Ishikawa (cell line): ENCODE measurements around the gene RIOK1.
A peak's percentile ranks its signal among the peaks of the same experiment; 100 is the strongest.

ENCODE experiments used
- CEBPB ChIP-seq: IDR thresholded peaks from 2 replicates; pipeline ENCODE4 v1.6.1; 2012
- CREB1 ChIP-seq: IDR thresholded peaks from 2 replicates; pipeline ENCODE4 v1.6.1; 2012; ENCODE audit warnings: low read depth
- EGR1 ChIP-seq: IDR thresholded peaks from 2 replicates; pipeline ENCODE4 v1.6.1; 2012
- EP300 ChIP-seq: IDR thresholded peaks from 2 replicates; pipeline ENCODE4 v1.6.1; 2012; ENCODE audit warnings: borderline replicate concordance
- FOXM1 ChIP-seq: IDR thresholded peaks from 2 replicates; pipeline ENCODE4 v1.6.1; 2012; ENCODE audit warnings: low read depth, borderline replicate concordance
- NFIC ChIP-seq: IDR thresholded peaks from 2 replicates; pipeline ENCODE4 v1.6.1; 2012
- RAD21 ChIP-seq: IDR thresholded peaks from 2 replicates; pipeline ENCODE4 v1.6.1; 2012; ENCODE audit warnings: low read depth
- TAF1 ChIP-seq: IDR thresholded peaks from 2 replicates; pipeline ENCODE4 v1.6.1; 2012; ENCODE audit warnings: low read depth, mild to moderate bottlenecking
- TCF12 ChIP-seq: IDR thresholded peaks from 2 replicates; pipeline ENCODE4 v1.6.1; 2012; ENCODE audit warnings: low read depth
- TEAD4 ChIP-seq: IDR thresholded peaks from 2 replicates; pipeline ENCODE4 v1.6.1; 2012
- YY1 ChIP-seq: IDR thresholded peaks from 2 replicates; pipeline ENCODE4 v1.6.1; 2012; ENCODE audit warnings: low read depth
- ZBTB7A ChIP-seq: IDR thresholded peaks from 2 replicates; pipeline ENCODE4 v1.6.1; 2012; ENCODE audit warnings: low read depth
- TF ChIP-seq, protein P1 (sequence below): IDR thresholded peaks from 2 replicates; pipeline ENCODE4 v1.6.1; 2012
- TF ChIP-seq, protein P2 (sequence below): IDR thresholded peaks from 2 replicates; pipeline ENCODE4 v1.6.1; 2012; ENCODE audit warnings: low read depth, mild to moderate bottlenecking
- TF ChIP-seq, protein P3 (sequence below): IDR thresholded peaks from 2 replicates; pipeline ENCODE4 v1.6.1; 2012

RIOK1 gene

DNA sequence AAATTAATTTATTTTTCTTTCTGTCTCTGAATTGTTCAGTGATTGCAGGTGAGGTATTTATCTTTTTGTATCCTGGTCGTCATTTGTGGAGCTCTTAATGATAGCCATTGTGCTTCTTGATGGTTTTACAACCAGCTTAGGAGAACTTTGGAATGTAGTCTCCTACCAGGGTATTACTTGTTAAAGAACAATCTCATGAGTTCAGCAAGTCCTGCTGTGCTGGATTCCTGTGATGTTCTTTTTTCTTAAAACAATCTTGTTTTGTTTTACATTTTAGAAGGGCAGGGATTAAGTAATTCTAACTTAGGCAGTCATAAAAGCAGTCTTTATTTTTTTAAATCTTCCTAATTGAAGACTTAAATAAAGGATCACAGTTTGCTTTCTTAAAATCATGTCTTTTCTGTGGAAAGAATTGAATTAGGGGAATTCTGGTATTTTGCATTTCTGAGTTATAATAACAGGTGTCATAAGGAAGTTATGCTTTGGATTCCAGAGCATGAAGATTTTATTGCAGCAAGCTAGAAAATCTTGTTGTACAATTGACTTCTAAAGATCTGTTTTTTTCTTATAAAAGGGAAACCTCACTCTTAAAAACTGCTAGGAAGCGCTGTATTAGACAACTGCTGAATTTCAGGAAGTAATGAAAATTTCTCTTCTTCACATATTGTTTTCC is 23.7 kb downstream of the RIOK1 start:
- TF ChIP-seq TCF12 (no peak), EP300 (0 out of 2 replicates have a peak, but pooled peaks have one; percentile 20), YY1 (no peak), TAF1 (no peak), CEBPB (no peak), TEAD4 (peak; percentile 26; the same call in 1 of the 2 replicates), EGR1 (no peak), RAD21 (no peak)
- TF ChIP-seq, protein P1, sequence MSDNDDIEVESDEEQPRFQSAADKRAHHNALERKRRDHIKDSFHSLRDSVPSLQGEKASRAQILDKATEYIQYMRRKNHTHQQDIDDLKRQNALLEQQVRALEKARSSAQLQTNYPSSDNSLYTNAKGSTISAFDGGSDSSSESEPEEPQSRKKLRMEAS = no peak

DNA sequence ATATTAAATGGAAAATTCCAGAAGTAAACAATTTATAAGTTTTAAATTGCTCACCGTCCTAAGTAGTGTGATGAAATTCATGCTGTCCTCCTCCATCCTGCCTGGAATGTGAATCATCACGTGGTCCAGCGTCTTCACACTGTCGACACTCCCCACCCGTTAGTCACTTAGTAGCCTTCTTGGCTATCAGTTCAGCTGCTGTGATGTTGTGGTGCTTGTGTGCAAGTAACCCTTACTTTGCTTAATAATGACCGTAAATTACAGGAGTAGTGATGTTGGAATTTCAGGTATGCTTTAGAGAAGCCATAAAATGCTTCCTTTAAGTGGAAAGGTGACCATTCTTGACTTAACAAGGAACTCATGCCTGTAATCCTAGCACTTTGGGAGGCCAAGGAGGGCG is 25.2 kb downstream of the RIOK1 start:
- no peak for TF ChIP-seq ZBTB7A
- TF ChIP-seq EGR1 = no peak
- no peak for TF ChIP-seq TAF1
- no peak for TF ChIP-seq CREB1
- TF ChIP-seq FOXM1 = no peak
- TF ChIP-seq, protein P2, sequence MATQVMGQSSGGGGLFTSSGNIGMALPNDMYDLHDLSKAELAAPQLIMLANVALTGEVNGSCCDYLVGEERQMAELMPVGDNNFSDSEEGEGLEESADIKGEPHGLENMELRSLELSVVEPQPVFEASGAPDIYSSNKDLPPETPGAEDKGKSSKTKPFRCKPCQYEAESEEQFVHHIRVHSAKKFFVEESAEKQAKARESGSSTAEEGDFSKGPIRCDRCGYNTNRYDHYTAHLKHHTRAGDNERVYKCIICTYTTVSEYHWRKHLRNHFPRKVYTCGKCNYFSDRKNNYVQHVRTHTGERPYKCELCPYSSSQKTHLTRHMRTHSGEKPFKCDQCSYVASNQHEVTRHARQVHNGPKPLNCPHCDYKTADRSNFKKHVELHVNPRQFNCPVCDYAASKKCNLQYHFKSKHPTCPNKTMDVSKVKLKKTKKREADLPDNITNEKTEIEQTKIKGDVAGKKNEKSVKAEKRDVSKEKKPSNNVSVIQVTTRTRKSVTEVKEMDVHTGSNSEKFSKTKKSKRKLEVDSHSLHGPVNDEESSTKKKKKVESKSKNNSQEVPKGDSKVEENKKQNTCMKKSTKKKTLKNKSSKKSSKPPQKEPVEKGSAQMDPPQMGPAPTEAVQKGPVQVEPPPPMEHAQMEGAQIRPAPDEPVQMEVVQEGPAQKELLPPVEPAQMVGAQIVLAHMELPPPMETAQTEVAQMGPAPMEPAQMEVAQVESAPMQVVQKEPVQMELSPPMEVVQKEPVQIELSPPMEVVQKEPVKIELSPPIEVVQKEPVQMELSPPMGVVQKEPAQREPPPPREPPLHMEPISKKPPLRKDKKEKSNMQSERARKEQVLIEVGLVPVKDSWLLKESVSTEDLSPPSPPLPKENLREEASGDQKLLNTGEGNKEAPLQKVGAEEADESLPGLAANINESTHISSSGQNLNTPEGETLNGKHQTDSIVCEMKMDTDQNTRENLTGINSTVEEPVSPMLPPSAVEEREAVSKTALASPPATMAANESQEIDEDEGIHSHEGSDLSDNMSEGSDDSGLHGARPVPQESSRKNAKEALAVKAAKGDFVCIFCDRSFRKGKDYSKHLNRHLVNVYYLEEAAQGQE = no peak
- TF ChIP-seq YY1 = no peak
- TF ChIP-seq, protein P3, sequence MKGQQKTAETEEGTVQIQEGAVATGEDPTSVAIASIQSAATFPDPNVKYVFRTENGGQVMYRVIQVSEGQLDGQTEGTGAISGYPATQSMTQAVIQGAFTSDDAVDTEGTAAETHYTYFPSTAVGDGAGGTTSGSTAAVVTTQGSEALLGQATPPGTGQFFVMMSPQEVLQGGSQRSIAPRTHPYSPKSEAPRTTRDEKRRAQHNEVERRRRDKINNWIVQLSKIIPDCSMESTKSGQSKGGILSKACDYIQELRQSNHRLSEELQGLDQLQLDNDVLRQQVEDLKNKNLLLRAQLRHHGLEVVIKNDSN = peak; percentile 86
- TF ChIP-seq, protein P1 = peak; percentile 65
- peak; percentile 60; the same call in 1 of the 2 replicates for TF ChIP-seq EP300
- no peak for TF ChIP-seq RAD21
- TF ChIP-seq CEBPB = no peak
- TF ChIP-seq NFIC = no peak
- no peak for TF ChIP-seq TCF12
- peak; percentile 93 for TF ChIP-seq TEAD4

DNA sequence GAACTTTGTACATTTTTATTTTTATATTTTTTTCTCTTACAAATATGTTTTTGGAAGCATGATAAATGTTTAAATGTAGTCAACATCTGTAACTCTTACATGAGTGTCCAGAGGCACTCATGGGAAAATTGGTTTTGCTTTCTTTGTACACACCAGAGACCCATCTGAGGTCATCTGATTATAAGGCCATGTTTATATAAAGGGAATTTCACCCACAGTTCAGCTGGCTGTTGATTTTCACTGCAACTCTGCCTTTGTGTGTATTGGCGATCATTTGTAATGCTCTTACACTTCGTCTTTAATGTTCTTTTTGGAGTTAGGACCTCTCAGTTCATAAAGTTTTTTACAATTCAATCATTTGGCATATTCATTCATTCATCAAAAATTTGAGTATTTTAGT is 28.1 kb downstream of the RIOK1 start:
- no peak for TF ChIP-seq TCF12
- no peak for TF ChIP-seq ZBTB7A
- TF ChIP-seq FOXM1 = no peak
- TF ChIP-seq EP300 = no peak

DNA sequence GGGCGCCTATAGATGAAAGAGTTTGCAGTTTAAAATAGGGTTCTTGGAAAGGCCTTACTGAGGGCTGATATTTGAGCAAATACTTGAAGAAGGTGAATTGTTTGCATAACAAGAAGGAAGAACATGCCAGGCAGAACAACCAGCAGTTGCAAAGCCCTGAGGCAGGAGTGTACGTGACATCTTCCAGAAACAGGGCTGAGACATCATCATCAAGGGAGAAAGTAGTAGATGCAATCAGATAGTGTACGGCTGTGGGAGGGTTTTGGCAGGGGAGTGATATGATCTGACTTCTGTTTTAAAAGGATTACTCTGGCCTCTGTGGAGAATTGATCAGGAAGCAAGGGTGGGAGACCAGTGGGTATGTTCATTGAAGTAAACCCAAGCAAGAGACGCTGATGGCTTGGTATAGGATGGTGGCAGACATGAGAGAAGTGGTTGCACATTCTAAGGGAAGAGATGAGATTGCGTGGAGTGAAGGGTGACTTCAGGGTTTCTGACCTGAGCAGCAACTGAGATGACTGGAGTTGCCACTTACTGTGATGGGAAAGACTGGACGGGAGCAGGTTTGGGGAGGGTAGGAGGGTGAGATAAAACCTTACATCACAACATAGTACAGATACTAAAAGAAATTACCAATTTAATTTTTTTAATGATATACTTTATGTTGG is 28.8 kb downstream of the RIOK1 start:
- TF ChIP-seq CREB1 (no peak), YY1 (no peak), TAF1 (no peak), EP300 (no peak), CEBPB (no peak), EGR1 (no peak), TCF12 (no peak), TEAD4 (no peak), RAD21 (no peak), FOXM1 (no peak), ZBTB7A (no peak), NFIC (no peak)
- TF ChIP-seq, protein P2 = no peak
- TF ChIP-seq, protein P3 = no peak
- TF ChIP-seq, protein P1 = no peak

DNA sequence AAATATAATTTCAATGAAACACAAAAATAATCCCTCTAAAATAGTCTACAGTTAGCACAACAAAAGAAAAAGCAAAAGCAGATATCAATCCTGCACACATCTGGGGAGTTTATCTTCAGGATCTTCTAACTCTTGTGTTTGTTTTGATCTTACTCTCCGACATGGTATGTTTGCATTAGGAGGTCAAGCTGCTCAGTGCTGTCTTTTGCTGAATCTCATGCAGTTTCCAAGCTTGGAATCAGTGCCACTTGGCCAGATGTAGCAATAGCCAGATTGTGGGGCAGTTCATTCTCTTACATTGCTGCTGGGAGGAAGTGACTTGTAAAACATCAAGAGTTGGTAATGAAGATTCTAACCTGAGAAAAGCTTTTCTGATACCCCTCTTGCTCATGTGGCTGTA is 29.5 kb downstream of the RIOK1 start:
- TF ChIP-seq ZBTB7A (no peak), CREB1 (no peak), EP300 (no peak), FOXM1 (no peak), RAD21 (no peak), EGR1 (no peak), YY1 (no peak), CEBPB (no peak), TAF1 (no peak), TEAD4 (no peak)
- TF ChIP-seq, protein P3 = no peak
